Measurements from ENCODE around the gene FZD8. TPM values are rescaled to one million over a fixed set of nuclear protein-coding genes. Genes with fewer than 3 reads are reported as not detected.

Gene FZD8
- total RNA-seq, 1 experiment from 2014 or later, result 13.7 TPM

DNA sequence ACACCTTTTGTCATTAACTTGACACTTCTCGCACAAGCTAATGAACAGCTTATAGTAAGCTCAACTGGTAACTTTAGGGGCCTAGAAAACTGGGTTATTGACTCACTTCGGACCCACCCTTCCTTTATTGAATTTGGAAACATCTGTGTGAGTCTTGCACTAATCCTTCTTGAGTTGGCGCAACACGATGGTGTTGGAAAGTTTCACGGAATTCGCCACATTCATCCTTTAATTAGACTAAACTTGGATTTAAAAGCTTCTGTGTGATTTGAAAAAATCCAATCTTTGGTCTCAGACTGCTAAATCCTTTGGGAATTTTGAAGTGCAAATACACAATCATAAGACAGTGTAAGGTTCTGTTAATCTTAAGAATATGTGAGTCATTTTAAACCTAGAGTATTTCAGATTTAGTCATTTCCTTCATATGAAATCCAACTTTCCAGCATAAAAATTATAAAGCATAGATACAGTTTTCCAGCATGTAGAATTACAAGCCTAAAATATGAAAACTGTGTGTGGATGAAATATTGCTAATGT is 15.1 kb downstream of the FZD8 start (continued):
- TF ChIP-seq SOX15 (CRISPR knock-in tag; IDR thresholded peaks at IDR 0.05), result no peak
- no peak for TF ChIP-seq ZNF121 (CRISPR knock-in tag; IDR thresholded peaks at IDR 0.05)

DNA sequence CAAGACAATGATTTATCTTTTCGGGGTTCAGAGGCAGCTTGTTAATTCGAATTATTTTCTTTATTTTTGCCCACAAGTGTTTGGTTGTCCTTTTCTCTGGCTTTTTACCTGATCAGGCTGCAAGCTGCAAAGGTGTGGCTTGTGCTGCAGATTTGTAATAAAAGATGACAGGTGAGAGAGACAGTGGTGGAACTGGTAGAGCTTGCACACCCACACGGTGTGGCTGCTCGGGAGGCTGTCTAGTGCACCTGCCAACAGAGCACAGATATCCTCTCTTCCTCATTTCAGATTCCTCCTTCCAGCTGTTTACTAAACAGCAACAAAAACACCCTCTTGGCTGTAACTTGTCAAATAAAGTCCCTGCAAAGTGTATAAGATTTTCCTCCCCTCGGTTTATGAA is 27.8 kb downstream of the FZD8 start:
- no peak for ATAC-seq

DNA sequence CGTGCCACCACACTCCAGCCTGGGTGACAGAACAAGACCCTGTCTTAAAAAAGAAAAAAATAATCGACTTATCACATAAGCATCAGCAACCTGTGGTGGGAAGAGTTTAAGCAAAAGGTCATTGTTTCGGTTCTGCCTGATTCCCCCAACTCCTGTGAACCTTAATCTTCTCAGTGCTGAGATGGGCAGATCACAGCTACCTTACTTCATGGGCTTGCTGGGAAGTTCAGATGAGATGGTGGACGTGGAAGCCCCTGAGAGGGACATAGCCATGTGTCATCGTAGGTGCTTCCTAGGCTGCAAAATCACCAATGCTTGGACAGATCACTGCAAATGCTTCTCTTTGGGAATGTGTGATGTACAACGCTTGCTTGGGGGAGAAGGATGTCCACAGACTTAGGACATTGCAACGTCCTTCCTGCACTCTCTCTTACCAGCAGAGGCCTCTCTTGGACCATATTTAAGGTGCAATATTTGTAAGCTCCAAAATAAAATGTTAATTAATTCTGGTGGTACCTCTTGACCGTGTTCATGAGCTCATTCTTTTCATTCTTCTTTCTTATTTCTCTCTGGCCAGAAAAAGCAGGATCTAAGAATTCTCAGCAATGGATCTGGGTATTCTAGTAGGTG is 28.4 kb downstream of the FZD8 start:
- peaks cover 12% of the 10 kb centered on the region for H3K9me3 Mint-ChIP-seq
- H3K4me1 Mint-ChIP-seq, result peaks cover 5% of the 10 kb centered on the region; the same call in 1 of the 2 replicates
- peaks cover 4% of the 10 kb centered on the region; the same call in 1 of the 2 replicates for H3K27me3 Mint-ChIP-seq (ENCODE audit: low read depth)
- ATAC-seq (peak; percentile 47; the same call in 1 of the 2 replicates), DNase-seq (ENCODE audit: low spot score) (no peak)
- POLR2A ChIA-PET, result no interaction called here
- TF ChIP-seq CREB1 (CRISPR knock-in tag; IDR thresholded peaks at IDR 0.05), result no peak
- TF ChIP-seq, protein P1, sequence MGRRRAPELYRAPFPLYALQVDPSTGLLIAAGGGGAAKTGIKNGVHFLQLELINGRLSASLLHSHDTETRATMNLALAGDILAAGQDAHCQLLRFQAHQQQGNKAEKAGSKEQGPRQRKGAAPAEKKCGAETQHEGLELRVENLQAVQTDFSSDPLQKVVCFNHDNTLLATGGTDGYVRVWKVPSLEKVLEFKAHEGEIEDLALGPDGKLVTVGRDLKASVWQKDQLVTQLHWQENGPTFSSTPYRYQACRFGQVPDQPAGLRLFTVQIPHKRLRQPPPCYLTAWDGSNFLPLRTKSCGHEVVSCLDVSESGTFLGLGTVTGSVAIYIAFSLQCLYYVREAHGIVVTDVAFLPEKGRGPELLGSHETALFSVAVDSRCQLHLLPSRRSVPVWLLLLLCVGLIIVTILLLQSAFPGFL (CRISPR knock-in tag; IDR thresholded peaks at IDR 0.05; ENCODE audit: borderline replicate concordance), result no peak
- TF ChIP-seq, protein P2, sequence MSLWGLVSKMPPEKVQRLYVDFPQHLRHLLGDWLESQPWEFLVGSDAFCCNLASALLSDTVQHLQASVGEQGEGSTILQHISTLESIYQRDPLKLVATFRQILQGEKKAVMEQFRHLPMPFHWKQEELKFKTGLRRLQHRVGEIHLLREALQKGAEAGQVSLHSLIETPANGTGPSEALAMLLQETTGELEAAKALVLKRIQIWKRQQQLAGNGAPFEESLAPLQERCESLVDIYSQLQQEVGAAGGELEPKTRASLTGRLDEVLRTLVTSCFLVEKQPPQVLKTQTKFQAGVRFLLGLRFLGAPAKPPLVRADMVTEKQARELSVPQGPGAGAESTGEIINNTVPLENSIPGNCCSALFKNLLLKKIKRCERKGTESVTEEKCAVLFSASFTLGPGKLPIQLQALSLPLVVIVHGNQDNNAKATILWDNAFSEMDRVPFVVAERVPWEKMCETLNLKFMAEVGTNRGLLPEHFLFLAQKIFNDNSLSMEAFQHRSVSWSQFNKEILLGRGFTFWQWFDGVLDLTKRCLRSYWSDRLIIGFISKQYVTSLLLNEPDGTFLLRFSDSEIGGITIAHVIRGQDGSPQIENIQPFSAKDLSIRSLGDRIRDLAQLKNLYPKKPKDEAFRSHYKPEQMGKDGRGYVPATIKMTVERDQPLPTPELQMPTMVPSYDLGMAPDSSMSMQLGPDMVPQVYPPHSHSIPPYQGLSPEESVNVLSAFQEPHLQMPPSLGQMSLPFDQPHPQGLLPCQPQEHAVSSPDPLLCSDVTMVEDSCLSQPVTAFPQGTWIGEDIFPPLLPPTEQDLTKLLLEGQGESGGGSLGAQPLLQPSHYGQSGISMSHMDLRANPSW (CRISPR knock-in tag; conservative IDR thresholded peaks at IDR 0.05; ENCODE audit: low read depth), result no peak
- no peak overlapping the region for H3K4me3 Mint-ChIP-seq
- CTCF ChIA-PET, result interaction anchor here (0.5 to 4.0 kb wide), 18 partner anchors 10 to 1267 kb away, joined by 3 to 28 read pairs (median 9); partner anchors contain the start of gene CREM
- no peak overlapping the region for H3K27ac Mint-ChIP-seq
- peaks cover 11% of the 10 kb centered on the region for H3K36me3 Mint-ChIP-seq

More for the DNA sequence above, 27.8 kb downstream of the FZD8 start:
- ChIA-PET POLR2A (interaction anchor here (0.7 kb wide), 1 partner anchor 14 kb away, joined by 3 read pairs; no protein-coding TSS in a partner anchor), CTCF (interaction anchor here (0.5 to 4.0 kb wide), 17 partner anchors 10 to 1266 kb away, joined by 3 to 28 read pairs (median 8); partner anchors contain the start of gene CREM)
- H3K4me1 Mint-ChIP-seq, result peaks cover 5% of the 10 kb centered on the region; the same call in 1 of the 2 replicates
- H3K9me3 Mint-ChIP-seq, result peaks cover 15% of the 10 kb centered on the region
- 0 out of 2 replicates have a peak, but pooled peaks cover 3% of the 10 kb centered on the region for H3K27me3 Mint-ChIP-seq (ENCODE audit: low read depth)
- H3K36me3 Mint-ChIP-seq, result peaks cover 11% of the 10 kb centered on the region
- DNase-seq (ENCODE audit: low spot score), result no peak
- no peak overlapping the region for H3K4me3 Mint-ChIP-seq
- H3K27ac Mint-ChIP-seq, result no peak overlapping the region
- TF ChIP-seq RELA (CRISPR knock-in tag; IDR thresholded peaks at IDR 0.05; ENCODE audit: borderline replicate concordance) (no peak), SMAD3 (CRISPR knock-in tag; IDR thresholded peaks at IDR 0.05; ENCODE audit: borderline replicate concordance) (no peak), ZNF396 (CRISPR knock-in tag; IDR thresholded peaks at IDR 0.05; ENCODE audit: borderline replicate concordance) (no peak), ZNF416 (CRISPR knock-in tag; IDR thresholded peaks at IDR 0.05) (no peak), ETV6 (CRISPR knock-in tag; IDR thresholded peaks at IDR 0.05) (no peak)
- TF ChIP-seq, protein P3, sequence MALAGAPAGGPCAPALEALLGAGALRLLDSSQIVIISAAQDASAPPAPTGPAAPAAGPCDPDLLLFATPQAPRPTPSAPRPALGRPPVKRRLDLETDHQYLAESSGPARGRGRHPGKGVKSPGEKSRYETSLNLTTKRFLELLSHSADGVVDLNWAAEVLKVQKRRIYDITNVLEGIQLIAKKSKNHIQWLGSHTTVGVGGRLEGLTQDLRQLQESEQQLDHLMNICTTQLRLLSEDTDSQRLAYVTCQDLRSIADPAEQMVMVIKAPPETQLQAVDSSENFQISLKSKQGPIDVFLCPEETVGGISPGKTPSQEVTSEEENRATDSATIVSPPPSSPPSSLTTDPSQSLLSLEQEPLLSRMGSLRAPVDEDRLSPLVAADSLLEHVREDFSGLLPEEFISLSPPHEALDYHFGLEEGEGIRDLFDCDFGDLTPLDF (CRISPR knock-in tag; IDR thresholded peaks at IDR 0.05), result no peak

DNA sequence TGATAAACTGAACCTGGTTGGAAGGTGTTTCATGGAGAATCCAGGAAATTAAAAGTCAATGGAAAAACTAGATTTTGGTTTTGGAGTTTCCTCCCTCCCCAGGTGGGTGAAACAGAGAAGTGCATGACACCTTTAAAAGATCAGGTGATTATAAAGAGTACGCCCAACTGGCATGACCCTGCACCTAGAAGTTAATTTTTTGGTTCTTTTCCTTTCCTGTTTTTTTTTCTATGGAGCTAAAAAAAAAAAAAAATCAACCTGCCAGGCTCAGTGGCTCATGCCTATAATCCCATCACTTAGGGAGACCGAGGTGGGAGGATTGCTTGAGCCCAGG is 29.0 kb downstream of the FZD8 start:
- ChIA-PET CTCF (interaction anchor here (1.3 to 4.0 kb wide), 12 partner anchors 11 to 1267 kb away, joined by 4 to 28 read pairs (median 12); partner anchors contain the start of gene CREM), POLR2A (no interaction called here)
- Mint-ChIP-seq H3K4me1 (peaks cover 5% of the 10 kb centered on the region; the same call in 1 of the 2 replicates), H3K27me3 (ENCODE audit: low read depth) (peaks cover 8% of the 10 kb centered on the region; the same call in 1 of the 2 replicates), H3K9me3 (peaks cover 12% of the 10 kb centered on the region), H3K4me3 (no peak overlapping the region), H3K36me3 (peaks cover 11% of the 10 kb centered on the region), H3K27ac (no peak overlapping the region)
- ATAC-seq, result no peak
- no peak for DNase-seq (ENCODE audit: low spot score)
- TF ChIP-seq GTF2I (CRISPR knock-in tag; conservative IDR thresholded peaks at IDR 0.05), result no peak
- no peak for TF ChIP-seq TP53 (CRISPR knock-in tag; IDR thresholded peaks at IDR 0.05)
- no peak for TF ChIP-seq JAZF1 (CRISPR knock-in tag; IDR thresholded peaks at IDR 0.05)
- TF ChIP-seq ZNF232 (CRISPR knock-in tag; IDR thresholded peaks at IDR 0.05), result no peak
- TF ChIP-seq NR2C2 (CRISPR knock-in tag; IDR thresholded peaks at IDR 0.05), result no peak
- TF ChIP-seq ATF1 (CRISPR knock-in tag; IDR thresholded peaks at IDR 0.05), result no peak
- TF ChIP-seq SMAD3 (CRISPR knock-in tag; IDR thresholded peaks at IDR 0.05; ENCODE audit: borderline replicate concordance), result no peak
- TF ChIP-seq, protein P4, sequence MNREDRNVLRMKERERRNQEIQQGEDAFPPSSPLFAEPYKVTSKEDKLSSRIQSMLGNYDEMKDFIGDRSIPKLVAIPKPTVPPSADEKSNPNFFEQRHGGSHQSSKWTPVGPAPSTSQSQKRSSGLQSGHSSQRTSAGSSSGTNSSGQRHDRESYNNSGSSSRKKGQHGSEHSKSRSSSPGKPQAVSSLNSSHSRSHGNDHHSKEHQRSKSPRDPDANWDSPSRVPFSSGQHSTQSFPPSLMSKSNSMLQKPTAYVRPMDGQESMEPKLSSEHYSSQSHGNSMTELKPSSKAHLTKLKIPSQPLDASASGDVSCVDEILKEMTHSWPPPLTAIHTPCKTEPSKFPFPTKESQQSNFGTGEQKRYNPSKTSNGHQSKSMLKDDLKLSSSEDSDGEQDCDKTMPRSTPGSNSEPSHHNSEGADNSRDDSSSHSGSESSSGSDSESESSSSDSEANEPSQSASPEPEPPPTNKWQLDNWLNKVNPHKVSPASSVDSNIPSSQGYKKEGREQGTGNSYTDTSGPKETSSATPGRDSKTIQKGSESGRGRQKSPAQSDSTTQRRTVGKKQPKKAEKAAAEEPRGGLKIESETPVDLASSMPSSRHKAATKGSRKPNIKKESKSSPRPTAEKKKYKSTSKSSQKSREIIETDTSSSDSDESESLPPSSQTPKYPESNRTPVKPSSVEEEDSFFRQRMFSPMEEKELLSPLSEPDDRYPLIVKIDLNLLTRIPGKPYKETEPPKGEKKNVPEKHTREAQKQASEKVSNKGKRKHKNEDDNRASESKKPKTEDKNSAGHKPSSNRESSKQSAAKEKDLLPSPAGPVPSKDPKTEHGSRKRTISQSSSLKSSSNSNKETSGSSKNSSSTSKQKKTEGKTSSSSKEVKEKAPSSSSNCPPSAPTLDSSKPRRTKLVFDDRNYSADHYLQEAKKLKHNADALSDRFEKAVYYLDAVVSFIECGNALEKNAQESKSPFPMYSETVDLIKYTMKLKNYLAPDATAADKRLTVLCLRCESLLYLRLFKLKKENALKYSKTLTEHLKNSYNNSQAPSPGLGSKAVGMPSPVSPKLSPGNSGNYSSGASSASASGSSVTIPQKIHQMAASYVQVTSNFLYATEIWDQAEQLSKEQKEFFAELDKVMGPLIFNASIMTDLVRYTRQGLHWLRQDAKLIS (CRISPR knock-in tag; IDR thresholded peaks at IDR 0.05; ENCODE audit: borderline replicate concordance), result no peak
- TF ChIP-seq, protein P5, sequence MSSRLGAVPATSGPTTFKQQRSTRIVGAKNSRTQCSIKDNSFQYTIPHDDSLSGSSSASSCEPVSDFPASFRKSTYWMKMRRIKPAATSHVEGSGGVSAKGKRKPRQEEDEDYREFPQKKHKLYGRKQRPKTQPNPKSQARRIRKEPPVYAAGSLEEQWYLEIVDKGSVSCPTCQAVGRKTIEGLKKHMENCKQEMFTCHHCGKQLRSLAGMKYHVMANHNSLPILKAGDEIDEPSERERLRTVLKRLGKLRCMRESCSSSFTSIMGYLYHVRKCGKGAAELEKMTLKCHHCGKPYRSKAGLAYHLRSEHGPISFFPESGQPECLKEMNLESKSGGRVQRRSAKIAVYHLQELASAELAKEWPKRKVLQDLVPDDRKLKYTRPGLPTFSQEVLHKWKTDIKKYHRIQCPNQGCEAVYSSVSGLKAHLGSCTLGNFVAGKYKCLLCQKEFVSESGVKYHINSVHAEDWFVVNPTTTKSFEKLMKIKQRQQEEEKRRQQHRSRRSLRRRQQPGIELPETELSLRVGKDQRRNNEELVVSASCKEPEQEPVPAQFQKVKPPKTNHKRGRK (CRISPR knock-in tag; IDR thresholded peaks at IDR 0.05; ENCODE audit: borderline replicate concordance), result no peak
- no peak for TF ChIP-seq ZNF416 (CRISPR knock-in tag; IDR thresholded peaks at IDR 0.05)

Measured in WTC11 (cell line).